OCI-LY7 (cell line): Measurements from ENCODE around the gene ANKRD13A.

Experiments
- CTCF ChIP-seq: fragments of 200-600 bp; sonication (generic); conservative IDR thresholded peaks from 2 replicates; pipeline ENCODE4 v1.5.1; 2014; ENCODE audit warnings: mild to moderate bottlenecking, antibody characterized with exemption, low read length, moderate library complexity, mixed read lengths
- EZH2phosphoT487 ChIP-seq: fragments of 200-600 bp; sonication (generic); IDR thresholded peaks from 2 replicates; pipeline ENCODE4 v1.6.1; 2018; ENCODE audit warnings: low read depth, borderline replicate concordance, mild to moderate bottlenecking, mixed run types, antibody characterized with exemption, low read length, moderate library complexity, mixed read lengths

DNA sequence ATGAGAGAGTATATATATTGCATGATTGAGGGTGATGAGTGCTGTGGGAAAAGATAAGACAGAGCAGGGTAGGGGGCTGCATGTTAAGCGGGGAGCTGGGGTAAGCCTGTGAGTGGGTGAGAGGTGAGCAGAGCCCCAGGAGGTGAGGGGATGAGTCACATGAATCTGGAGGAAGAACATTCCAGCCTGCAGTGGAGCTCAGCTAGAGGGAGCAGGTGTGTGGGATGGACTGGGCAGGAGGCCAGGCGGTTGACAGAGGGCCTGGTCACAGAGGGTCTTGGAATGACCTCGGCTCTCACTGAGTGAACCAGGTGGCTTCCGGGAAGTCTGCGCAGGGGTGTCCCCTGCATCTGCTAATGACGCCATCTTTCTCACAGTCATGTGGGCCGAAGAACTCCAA lies 47.5 kb upstream of the ANKRD13A start:
- TF ChIP-seq CTCF (no peak), EZH2phosphoT487 (no peak)
